HG03060 (cell line): ENCODE data around the gene UQCC2.

Source experiments
- ATAC-seq: cut with Tn5 transposase; IDR thresholded peaks from one replicate; pipeline ENCODE4 v1.9.1; 2021; ENCODE audit warnings: low read depth, moderate number of reproducible peaks; ENCODE audit not compliant: unreplicated experiment

The UQCC2 gene

DNA sequence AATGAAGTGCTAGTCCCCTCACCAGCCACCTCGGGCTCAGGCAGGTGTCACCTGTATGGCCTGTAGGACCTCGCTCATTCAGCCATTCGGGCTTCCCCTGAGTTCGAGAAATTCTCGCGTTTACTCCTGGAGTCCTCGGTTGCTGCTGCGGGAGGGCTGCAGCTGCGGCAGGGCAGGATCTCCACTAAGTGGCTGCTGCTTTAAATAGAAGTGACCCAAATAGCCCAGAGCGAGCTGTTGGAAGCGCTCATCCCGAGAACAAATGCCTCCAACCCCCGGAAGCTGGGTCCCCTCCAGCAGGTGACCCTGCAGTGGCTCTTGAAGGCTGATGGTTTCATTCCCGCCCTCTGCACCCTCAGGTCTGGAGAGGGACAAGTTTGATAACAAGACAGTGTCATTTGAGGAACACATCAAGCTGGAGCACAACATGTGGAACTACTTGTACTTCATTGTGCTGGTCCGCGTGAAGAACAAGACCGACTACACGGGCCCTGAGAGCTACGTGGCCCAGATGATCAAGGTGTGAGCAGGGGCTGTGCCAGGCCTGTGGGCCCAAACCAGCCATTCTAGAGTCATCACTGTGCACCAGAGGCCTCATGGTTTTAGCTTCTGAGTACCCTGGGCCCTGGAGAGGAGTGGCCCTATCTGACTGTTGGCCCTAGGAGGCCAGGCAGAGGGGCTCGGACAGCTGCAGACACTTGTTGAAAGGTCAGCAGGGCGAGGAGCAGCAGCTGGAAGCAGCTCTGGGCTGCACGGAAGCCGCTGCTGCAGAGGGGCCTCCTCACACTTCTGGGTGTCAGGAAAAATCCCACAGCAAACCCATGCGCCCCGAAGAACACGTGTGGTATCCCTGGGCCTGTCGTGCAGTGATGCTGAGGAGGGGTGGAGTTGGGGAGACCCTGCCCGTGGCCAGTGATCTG is 18.1 kb downstream of the UQCC2 start:
- ATAC-seq = no peak

- ATAC-seq = no peak
Observed at GRCh38 chr6:33692760-33693158, 18.7 kb downstream of the UQCC2 start.

DNA sequence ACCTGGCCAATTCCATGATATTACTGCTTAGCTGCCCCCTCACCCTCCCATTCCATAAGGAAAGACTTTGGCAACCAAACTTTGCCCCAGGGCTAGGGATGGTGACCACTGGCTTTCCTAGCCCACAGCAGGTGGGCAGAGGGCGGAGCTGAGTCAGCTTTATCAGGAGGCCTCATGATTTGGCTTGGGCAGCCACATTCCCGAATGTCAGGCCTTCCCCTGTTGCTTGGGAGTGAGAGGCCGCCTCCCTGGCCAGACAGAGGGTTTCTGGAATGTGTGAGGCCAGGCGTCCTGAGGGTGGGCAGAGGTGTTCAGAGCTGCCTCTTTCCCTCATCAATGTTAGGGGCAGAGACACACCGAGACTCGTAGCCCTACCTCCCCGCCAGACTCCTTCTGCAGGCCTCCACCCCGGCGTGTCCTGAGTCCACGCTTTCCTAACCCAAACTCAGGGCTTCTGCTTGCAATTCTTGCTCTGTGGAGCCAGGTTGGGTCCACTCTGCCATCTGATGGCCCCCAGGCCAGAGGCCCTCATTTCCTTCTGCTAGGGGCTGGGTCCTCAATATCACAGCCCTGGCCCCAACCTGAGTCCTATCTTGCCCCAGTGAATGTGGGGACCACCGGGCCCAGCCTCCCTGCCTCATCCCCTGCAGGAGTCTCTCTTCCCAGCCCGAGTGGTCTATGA is 19.3 kb downstream of the UQCC2 start:
- ATAC-seq = no peak

GRCh38 chr6:33691456-33692077 is 19.9 kb downstream of the UQCC2 start:
- ATAC-seq = no peak

- no peak for ATAC-seq
Observed at GRCh38 chr6:33690766-33691165, 20.7 kb downstream of the UQCC2 start.

DNA sequence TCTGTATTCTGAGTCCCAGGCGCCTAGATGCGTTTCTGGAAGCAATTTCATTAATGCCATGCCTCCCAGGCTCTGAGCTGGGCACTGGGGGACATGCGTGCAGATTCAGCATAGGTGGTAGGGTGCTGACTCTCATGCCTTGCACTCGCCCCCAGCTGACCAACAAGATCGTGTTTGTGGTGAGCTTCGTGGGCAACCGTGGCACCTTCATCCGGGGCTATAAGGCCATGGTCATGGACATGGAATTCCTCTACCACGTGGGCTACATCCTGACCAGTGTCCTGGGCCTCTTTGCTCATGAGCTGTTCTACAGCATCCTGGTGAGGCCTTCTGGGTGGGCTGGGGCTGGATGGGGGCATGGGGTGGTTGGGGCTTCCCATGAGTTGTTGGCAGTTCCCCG is 21.6 kb downstream of the UQCC2 start:
- no peak for ATAC-seq

- no peak for ATAC-seq
Observed at GRCh38 chr6:33689148-33689494, 22.4 kb downstream of the UQCC2 start.

DNA sequence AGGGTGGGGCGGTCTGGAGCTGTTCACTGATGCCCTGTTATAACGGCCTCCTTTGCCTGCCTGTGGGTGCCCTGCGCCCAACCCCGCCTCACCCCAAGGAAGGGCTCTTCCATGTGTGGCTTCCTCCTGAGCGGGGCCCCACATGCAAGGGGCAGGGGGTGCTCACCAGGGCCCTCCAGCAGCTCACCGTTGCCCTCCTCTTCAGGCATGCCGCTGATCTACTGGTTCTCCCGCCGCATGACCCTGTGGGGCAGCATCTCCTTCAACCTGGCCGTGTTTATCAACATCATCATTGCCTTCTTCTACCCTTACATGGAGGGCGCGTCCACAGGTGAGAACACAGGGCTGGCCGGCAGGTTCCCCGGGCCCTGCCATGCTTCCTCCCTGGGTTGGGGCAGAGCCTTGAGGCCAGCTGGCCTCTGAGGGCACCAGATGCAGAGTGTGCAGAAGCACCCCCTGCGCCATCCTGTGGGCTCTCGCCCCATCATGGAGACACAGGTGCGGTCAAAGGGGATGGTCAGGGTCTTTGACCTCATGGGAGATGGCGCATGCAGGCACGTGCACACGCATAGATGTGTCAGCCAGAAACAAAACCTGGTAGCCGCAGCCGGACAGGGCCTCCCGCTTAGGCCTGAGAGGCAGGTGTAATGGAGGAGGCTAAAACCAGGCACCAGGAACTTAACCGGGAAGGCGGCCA is 22.9 kb downstream of the UQCC2 start:
- no peak for ATAC-seq

- no peak for ATAC-seq
Observed at GRCh38 chr6:33688006-33688405, 23.5 kb downstream of the UQCC2 start.

DNA sequence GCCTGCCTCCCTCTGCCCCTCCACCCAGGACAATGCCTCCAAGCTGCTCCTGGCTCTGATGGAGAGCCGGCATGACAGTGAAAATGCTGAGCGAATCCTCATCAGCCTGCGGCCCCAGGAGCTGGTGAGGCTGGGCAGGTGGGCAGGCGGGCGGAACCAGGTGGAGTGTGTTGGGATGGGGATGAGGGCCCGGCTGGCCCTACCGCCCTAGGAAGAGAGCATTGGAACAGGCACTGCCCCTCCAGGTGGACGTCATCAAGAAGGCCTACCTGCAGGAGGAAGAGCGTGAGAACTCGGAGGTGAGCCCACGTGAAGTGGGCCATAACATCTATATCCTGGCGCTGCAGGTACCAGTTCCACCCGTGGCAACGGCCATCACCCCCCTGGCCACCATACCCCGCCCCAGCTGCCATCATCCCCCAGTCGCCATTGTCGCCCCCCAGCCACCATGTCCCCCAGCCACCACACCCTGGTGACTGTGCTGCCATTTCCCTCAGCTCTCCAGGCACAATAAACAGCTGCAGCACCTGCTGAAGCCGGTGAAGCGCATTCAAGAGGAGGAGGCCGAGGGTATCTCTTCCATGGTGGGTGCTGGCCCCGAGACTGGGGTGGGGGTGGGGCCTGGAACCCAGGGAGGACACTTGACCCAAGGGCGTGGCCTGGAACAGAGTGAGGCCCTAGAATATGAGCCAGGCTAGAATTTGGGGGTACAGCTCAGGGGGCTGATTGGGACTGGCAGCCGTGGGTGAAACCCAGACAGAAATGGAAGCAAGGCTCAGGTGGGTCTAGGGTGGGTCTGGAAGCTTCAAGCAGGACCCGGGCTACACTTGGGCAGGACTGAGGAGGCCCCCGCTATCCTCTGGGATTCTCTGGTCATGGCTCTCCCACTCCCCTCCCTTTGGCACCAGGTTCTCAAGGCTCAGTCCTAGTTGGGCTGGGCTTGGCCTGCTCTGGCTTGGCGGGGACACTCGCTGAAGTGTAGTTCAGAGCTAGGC is 24.2 kb downstream of the UQCC2 start:
- no peak for ATAC-seq

- ATAC-seq = no peak
Observed at GRCh38 chr6:33686225-33686924, 25.1 kb downstream of the UQCC2 start.

- no peak for ATAC-seq
Observed at GRCh38 chr6:33685411-33686224, 25.9 kb downstream of the UQCC2 start.

GRCh38 chr6:33684983-33685382 is 26.5 kb downstream of the UQCC2 start:
- ATAC-seq = no peak

- no peak for ATAC-seq
Observed at GRCh38 chr6:33684428-33684896, 27.0 kb downstream of the UQCC2 start.

DNA sequence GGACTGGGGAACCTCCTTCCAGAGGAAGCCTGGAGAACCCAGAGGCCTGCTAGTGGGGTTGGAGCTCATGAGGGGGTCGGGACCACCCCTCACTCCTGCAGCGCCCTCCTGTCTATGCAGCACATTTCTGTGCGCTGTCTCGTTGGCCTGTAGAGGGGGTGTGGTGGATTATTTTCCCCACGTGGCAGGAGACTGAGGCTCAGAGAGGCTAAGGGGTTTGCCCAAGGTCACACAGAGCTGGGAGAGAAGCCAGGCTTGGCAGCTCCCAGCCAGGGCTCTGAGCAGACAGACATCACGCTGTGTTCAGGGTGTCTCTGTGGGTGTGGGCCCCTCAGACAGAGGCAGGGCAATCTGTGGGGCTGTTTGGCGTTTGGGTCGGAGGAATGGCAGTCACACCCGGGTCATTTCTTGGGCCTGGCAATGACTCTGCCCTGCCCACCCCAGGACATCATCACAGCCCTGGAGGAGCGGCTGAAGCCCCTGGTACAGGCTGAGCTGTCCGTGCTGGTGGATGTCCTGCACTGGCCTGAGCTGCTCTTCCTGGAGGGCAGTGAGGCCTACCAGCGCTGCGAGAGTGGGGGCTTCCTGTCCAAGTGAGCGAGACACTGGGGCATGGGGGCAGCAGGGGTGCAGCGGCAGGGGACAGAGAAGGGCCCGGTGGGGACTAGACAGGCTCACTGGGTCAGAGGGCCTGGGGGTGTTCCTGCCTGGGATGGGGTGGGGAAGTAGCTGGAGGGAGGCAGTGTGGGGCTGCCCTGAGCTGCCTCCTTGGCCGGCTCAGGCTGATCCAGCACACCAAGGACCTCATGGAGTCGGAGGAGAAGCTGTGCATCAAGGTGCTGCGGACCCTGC is 27.7 kb downstream of the UQCC2 start:
- ATAC-seq = no peak

DNA sequence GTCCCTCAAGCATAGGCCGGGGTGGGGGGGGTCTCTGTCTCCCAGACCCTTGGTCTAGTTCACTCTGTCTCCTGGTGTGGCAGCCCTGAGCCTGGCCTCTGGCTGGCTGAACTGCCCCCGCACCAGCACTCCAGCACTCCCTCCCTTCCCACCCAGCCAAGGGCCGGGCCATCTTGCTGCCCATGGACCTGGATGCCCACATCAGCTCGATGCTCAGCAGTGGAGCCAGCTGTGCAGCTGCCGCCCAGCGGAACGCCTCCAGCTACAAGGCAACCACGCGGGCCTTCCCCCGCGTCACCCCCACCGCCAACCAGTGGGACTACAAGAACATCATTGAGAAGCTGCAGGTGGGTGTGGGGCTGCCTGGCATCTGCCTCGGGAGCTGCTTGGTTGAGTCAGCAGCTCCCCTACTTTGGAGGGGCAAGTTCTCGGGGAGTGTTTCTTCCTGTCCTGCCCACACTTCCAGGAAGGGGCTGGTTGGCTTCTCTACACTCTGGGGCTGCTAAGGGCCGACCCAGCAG is 28.4 kb downstream of the UQCC2 start:
- no peak for ATAC-seq

- no peak for ATAC-seq
Observed at GRCh38 chr6:33682341-33682740, 29.2 kb downstream of the UQCC2 start.
